ENCODE data around the gene TMEM200B. TPM values are rescaled to one million over a fixed set of nuclear protein-coding genes. Genes with fewer than 3 reads are reported as not detected.
"Not testable (repeated sequence)": the region's sequence is repeated elsewhere in the genome, so short reads cannot be mapped to it uniquely, and the experiment has no call there.

TMEM200B gene
- total RNA-seq, 2 donors from 2014 or later: 1.3 to 6.3 TPM

GRCh38 chr1:29142714-29143113 lies 19.0 kb upstream of the TMEM200B start:
- intact Hi-C loops (cut with DNase I, micrococcal nuclease): no loop called here
- ATAC-seq (no peak), DNase-seq (no peak)

GRCh38 chr1:29136391-29136915 lies 12.8 kb upstream of the TMEM200B start:
- intact Hi-C loops (cut with DNase I, micrococcal nuclease): no loop called here
- no peak for ATAC-seq
- no peak for DNase-seq

- intact Hi-C loops (cut with DNase I, micrococcal nuclease): no loop called here
- DNase-seq (no peak), ATAC-seq (no peak)
Observed at GRCh38 chr1:29134695-29135028, 11.0 kb upstream of the TMEM200B start.

GRCh38 chr1:29133861-29134694 lies 10.4 kb upstream of the TMEM200B start:
- peak; percentile 84 for ATAC-seq
- intact Hi-C loops (cut with DNase I, micrococcal nuclease): no loop called here
- peak; percentile 28 to 48 for DNase-seq

GRCh38 chr1:29131056-29131455 lies 7.4 kb upstream of the TMEM200B start:
- ATAC-seq; intact Hi-C loops (cut with DNase I, micrococcal nuclease); DNase-seq: not testable (repeated sequence)

GRCh38 chr1:29129916-29130315 lies 6.2 kb upstream of the TMEM200B start:
- ATAC-seq: no peak
- intact Hi-C loops (cut with DNase I, micrococcal nuclease): no loop called here
- DNase-seq: no peak

- DNase-seq (no peak), ATAC-seq (peak; percentile 32)
- intact Hi-C loops (cut with DNase I, micrococcal nuclease): no loop called here
Observed at GRCh38 chr1:29128739-29129138, 5.0 kb upstream of the TMEM200B start.

- DNase-seq: no peak
- intact Hi-C loops (cut with DNase I, micrococcal nuclease): no loop called here
- ATAC-seq: no peak
Observed at GRCh38 chr1:29126198-29126597, 2.5 kb upstream of the TMEM200B start.

- intact Hi-C loops (cut with DNase I, micrococcal nuclease): no loop called here
- DNase-seq: no peak
- no peak for ATAC-seq
Observed at GRCh38 chr1:29125788-29126187, 2.1 kb upstream of the TMEM200B start.

- DNase-seq: no peak
- intact Hi-C loops (cut with DNase I, micrococcal nuclease): no loop called here
- no peak for ATAC-seq
Observed at GRCh38 chr1:29125237-29125641, 1.5 kb upstream of the TMEM200B start.

GRCh38 chr1:29124366-29125236 lies 898 bp upstream of the TMEM200B start:
- ATAC-seq: peak; percentile 24
- intact Hi-C loops (cut with DNase I, micrococcal nuclease): no loop called here
- DNase-seq: peak; percentile 57 to 67

GRCh38 chr1:29123053-29123886 lies 433 bp downstream of the TMEM200B start:
- no peak for DNase-seq
- intact Hi-C loops (cut with DNase I, micrococcal nuclease): no loop called here
- peak; percentile 13 for ATAC-seq

- intact Hi-C loops (cut with DNase I, micrococcal nuclease): no loop called here
- DNase-seq: peak; percentile 41 to 42
Observed at GRCh38 chr1:29122682-29123052, 1.0 kb downstream of the TMEM200B start.

GRCh38 chr1:29121936-29122681 lies 1.6 kb downstream of the TMEM200B start:
- DNase-seq (peak in 1 of 2 donors; percentile 32), ATAC-seq (peak; percentile 8)
- intact Hi-C loops (cut with DNase I, micrococcal nuclease): no loop called here

More at GRCh38 chr1:29122682-29123052, 1.0 kb downstream of the TMEM200B start:
- ATAC-seq: peak; percentile 49

- intact Hi-C loops (cut with DNase I, micrococcal nuclease): no loop called here
- ATAC-seq (no peak), DNase-seq (no peak)
Observed at GRCh38 chr1:29121516-29121935, 2.2 kb downstream of the TMEM200B start.

- ATAC-seq (peak; percentile 71), DNase-seq (peak; percentile 38 to 69)
- intact Hi-C loops (cut with DNase I, micrococcal nuclease): no loop called here
Observed at GRCh38 chr1:29120947-29121485, 2.7 kb downstream of the TMEM200B start.

GRCh38 chr1:29120367-29120766 lies 3.3 kb downstream of the TMEM200B start:
- DNase-seq: no peak
- ATAC-seq: no peak
- intact Hi-C loops (cut with DNase I, micrococcal nuclease): no loop called here
